HG03095 (cell line): Measurements from ENCODE around the gene PUSL1.

ENCODE experiments used
- ATAC-seq: cut with Tn5 transposase; IDR thresholded peaks from one replicate; pipeline ENCODE4 v1.9.1; 2021; ENCODE audit warnings: moderate library complexity; ENCODE audit not compliant: unreplicated experiment

PUSL1 gene

DNA sequence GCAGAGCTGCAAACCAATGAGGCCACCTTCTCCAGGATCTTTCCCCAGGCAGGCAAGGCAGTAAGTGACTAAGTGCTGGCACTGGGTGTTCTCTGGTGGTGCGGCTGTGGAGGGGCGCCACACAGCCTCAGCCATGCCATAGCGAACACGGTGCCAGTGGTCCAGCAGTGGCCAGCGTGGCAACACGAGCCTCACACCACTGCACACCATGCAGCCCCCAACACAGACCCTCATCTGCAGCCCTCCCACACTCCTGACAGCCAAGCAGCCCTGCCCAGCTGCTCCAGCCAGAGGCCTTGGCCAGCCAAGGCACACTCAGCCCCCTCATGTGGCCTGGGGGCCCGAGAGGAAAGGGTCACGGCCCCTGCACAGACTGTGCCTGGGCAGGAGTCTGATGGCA is 13.1 kb downstream of the PUSL1 start:
- no peak for ATAC-seq

DNA sequence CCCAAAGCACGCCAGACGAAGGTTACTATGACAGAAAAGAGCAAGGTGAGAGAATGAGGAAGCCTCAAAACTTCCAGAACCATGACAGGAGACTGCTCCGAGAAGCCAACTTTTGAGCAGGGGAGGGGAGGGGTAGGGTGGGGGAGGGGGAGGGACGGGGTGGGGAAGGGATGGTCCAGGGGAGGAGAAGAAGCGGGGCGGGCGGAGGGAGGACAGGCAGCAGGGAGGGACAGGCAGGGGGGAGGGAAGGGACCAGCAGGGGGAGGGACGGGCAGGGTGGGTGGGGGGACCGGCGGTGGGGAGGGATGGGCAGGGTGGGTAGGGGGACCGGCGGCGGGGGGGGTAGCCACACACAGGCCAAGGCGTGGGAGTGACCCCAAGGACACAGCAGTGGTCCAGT is 14.0 kb downstream of the PUSL1 start:
- no peak for ATAC-seq

GRCh38 chr1:1322952-1323351 is 14.6 kb downstream of the PUSL1 start:
- ATAC-seq = no peak

DNA sequence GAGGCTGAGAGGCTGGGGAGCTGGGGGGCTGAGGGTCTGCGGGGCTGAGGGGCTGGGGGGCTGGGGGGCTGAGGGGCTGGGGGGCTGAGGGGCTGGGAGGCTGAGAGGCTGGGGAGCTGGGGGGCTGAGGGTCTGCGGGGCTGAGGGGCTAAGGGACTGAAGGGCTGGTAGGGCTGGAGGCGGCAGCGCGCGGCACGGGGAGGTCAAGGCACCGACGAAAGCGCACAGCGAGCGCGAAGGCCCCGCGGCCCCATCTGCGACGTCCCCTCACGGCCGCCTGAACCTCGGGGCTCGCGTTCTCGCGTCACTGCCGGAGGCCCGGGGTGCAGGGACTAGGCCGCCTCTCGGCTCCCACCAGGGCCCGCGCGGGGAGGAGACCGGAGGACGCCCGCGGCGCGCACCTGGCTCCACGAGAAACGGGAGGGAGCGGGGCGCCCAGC is 15.7 kb downstream of the PUSL1 start:
- peak; percentile 1 for ATAC-seq

DNA sequence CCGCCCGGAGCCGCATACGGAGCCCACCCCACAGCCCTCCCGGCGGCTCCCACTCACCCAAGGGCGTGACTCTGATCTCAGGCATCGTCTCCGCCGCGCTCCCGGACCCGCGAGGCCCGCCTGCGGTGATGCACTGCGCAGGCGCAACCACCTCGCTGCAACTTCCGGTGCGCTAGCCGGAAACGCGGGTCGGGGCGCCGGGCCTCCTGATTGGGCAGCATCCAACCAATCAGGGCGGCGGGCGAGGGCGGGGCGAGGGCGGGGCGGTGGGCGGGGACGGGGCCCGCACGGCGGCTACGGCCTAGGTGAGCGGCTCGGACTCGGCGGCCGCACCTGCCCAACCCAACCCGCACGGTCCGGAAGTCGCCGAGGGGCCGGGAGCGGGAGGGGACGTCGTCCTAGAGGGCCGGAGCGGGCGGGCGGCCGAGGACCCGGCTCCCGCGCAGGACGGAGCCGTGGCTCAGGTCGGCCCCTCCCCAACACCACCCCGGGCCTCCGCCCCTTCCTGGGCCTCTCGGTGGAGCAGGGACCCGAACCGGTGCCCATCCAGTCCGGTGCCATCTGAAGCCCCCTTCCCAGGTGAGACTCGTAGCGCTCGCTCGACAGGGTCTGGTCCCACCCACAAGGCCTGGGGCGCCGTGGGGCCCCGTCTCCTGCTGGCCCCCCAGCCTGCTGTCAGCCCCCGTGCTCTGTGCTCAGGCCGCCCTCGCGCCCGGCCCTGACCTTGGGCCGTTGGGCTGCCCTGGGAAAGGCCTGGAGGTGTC is 16.3 kb downstream of the PUSL1 start, which contains the start of the genes CPTP and INTS11:
CPTP (plus strand) TSS at position 279 of the 764 bp plus-strand sequence. CDS start 2,109 bp downstream, outside the sequence.
INTS11 (minus strand) TSS at position 137 of the 764 bp plus-strand sequence; CDS start at position 85, 52 bp downstream.
- ATAC-seq = peak; percentile 65

DNA sequence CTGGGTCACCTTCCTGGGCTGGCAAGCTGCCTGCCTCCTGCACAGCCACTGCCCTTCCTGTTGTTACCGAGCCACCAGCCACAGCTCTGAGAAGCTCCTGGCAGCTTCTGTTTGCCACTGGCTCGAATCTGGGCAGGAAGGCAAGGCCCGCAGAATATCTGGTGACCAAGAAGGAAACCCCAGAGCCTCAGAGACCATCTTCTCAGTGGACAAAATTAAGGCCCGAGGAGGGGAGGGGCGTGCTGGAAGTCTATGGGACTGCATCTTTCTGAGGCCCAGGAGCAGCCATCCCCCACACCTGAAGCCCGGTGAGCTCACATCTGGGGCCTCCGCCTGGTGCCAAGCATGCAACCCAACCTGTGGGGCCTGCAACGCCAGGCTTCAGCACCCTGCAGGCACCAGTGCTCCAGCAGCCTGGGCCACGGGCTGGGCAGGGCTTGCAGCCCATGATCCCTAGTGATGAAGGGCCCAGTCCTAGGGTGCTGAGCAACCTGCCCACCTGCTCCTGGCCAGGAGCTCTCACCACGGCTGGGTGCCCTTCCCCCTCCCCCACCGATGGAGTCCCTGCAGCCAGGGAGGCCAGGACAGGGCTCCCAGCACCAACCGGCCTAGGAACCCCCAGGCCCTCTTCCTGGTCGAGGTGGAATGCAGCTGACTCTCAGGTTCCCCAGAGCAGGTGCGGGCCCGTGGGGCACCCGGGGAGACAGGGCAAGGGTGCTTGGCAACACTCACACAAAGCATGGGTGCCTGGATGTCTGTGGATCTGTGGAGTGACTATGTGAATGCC is 17.1 kb downstream of the PUSL1 start:
- ATAC-seq = no peak

GRCh38 chr1:1326075-1326605 is 17.7 kb downstream of the PUSL1 start:
- no peak for ATAC-seq

DNA sequence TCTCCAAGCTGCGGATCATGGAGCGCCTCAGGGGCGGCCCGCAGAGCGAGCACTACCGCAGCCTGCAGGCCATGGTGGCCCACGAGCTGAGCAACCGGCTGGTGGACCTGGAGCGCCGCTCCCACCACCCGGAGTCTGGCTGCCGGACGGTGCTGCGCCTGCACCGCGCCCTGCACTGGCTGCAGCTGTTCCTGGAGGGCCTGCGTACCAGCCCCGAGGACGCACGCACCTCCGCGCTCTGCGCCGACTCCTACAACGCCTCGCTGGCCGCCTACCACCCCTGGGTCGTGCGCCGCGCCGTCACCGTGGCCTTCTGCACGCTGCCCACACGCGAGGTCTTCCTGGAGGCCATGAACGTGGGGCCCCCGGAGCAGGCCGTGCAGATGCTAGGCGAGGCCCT is 18.9 kb downstream of the PUSL1 start:
- no peak for ATAC-seq

- ATAC-seq = no peak
Observed at GRCh38 chr1:1328254-1328653, 19.9 kb downstream of the PUSL1 start.

- ATAC-seq = no peak
Observed at GRCh38 chr1:1329304-1330210, 21.2 kb downstream of the PUSL1 start.

DNA sequence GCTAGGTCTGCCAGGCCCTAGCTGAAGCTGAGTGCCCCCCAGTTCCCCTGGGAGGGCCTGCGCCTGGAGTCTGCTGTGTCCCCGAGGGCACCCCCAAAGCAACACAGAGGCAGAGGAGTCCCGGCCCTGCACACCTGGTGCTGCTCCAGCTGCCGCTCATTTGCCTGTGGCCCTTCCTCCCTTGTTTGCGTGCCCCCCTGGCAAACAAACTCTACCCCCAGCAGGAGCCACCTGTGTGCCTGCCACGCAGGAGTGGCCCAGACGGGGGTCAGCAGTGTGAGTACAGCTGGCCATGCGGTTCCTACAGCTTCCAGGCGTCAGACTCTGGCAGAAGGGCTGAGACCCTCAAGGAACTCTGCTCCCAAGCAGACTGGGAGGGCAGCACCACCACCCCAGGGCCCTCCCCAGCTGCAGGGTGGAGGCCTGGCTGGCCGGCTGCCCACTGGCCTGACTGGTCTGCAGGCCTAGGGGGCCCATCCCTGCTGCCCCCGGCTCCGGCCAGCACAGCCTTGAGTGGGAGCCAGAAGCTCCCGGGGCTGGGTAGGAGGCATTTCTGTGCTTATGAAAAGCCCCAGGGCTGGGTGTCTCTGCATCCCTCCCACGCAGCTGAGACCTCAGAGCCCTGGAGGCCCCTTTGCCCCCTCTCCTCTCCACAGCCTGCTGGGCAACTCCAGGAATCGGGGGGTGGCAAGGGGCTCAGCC is 22.1 kb downstream of the PUSL1 start:
- no peak for ATAC-seq

DNA sequence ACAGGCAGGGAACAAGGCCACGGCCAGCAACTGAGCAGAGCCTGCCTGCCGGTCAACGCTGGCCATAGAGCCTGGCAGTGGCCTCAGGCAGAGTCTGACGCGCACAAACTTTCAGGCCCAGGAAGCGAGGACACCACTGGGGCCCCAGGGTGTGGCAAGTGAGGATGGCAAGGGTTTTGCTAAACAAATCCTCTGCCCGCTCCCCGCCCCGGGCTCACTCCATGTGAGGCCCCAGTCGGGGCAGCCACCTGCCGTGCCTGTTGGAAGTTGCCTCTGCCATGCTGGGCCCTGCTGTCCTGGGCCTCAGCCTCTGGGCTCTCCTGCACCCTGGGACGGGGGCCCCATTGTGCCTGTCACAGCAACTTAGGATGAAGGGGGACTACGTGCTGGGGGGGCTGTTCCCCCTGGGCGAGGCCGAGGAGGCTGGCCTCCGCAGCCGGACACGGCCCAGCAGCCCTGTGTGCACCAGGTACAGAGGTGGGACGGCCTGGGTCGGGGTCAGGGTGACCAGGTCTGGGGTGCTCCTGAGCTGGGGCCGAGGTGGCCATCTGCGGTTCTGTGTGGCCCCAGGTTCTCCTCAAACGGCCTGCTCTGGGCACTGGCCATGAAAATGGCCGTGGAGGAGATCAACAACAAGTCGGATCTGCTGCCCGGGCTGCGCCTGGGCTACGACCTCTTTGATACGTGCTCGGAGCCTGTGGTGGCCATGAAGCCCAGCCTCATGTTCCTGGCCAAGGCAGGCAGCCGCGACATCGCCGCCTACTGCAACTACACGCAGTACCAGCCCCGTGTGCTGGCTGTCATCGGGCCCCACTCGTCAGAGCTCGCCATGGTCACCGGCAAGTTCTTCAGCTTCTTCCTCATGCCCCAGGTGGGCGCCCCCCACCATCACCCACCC is 22.9 kb downstream of the PUSL1 start, which contains the start of gene TAS1R3:
TAS1R3 (plus strand) TSS at position 213 of the 898 bp plus-strand sequence; CDS start at position 279, 66 bp downstream.
- no peak for ATAC-seq

DNA sequence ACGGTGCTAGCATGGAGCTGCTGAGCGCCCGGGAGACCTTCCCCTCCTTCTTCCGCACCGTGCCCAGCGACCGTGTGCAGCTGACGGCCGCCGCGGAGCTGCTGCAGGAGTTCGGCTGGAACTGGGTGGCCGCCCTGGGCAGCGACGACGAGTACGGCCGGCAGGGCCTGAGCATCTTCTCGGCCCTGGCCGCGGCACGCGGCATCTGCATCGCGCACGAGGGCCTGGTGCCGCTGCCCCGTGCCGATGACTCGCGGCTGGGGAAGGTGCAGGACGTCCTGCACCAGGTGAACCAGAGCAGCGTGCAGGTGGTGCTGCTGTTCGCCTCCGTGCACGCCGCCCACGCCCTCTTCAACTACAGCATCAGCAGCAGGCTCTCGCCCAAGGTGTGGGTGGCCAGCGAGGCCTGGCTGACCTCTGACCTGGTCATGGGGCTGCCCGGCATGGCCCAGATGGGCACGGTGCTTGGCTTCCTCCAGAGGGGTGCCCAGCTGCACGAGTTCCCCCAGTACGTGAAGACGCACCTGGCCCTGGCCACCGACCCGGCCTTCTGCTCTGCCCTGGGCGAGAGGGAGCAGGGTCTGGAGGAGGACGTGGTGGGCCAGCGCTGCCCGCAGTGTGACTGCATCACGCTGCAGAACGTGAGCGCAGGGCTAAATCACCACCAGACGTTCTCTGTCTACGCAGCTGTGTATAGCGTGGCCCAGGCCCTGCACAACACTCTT is 23.8 kb downstream of the PUSL1 start:
- no peak for ATAC-seq

GRCh38 chr1:1332774-1333480 is 24.5 kb downstream of the PUSL1 start:
- no peak for ATAC-seq

GRCh38 chr1:1333551-1334241 is 25.3 kb downstream of the PUSL1 start:
- no peak for ATAC-seq

GRCh38 chr1:1334835-1335234 is 26.4 kb downstream of the PUSL1 start:
- no peak for ATAC-seq

GRCh38 chr1:1335283-1335682 is 26.9 kb downstream of the PUSL1 start:
- no peak for ATAC-seq
